ENCODE results near the gene KCNMB2. TPM values are rescaled to one million over a fixed set of nuclear protein-coding genes. Genes with fewer than 3 reads are reported as not detected.

The KCNMB2 gene
- total and polyA plus RNA-seq, 2 donors (not counting 1 experiment from before 2014, with no cell fraction given): 0.17 TPM; not detected in 1

DNA sequence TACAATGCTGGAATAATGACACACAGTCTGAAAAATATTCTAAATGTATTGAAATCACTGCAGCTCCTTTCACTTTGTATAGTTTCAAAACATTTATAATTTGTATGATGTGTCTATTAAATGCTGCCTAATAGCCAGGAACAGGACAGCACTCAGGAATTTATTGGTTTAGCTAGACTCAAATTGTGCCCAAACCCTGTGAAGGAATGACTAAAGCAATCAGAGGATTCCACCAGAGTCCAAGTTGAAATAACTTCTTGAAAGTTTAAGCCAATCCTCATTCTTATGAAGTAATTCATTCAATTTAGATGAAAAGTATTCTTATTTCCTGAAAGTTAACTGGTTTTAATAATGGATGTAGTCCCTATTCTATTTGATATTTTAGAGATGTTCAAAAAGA is 268.4 kb downstream of the KCNMB2 start:
- H3K79me2 ChIP-seq (ENCODE audit: control insufficient read depth, insufficient read depth, low read length): no peaks in the 10 kb centered on the region
- H2AFZ ChIP-seq (ENCODE audit: low read length): no peak overlapping the region
- no peak for DNase-seq (ENCODE audit: low read depth in 2 of 2)
- H3K36me3 ChIP-seq (ENCODE audit: control insufficient read depth, insufficient read depth, low read length): no peaks in the 10 kb centered on the region
- no peaks in the 10 kb centered on the region for H3K4me1 ChIP-seq (ENCODE audit: control insufficient read depth, extremely low read depth, insufficient read depth, low read length)
- no peaks in the 10 kb centered on the region for H4K20me1 ChIP-seq (ENCODE audit: control insufficient read depth, extremely low read depth, insufficient read depth, low read length)
- H3K9ac ChIP-seq (ENCODE audit: insufficient read depth, low read length): no peak overlapping the region
- no peak overlapping the region for H3K27ac ChIP-seq (ENCODE audit: insufficient read depth, low read length)
- H3K27me3 ChIP-seq (ENCODE audit: control insufficient read depth, insufficient read depth, low read length): no peaks in the 10 kb centered on the region
- H3K4me3 ChIP-seq (replicated peaks in 1 of 4; ENCODE audit: control extremely low read depth in 1 of 4, insufficient read depth in 1 of 4, low read depth in 3 of 4, low read length in 4 of 4): no peak overlapping the region
- H3K9me3 ChIP-seq (ENCODE audit: control insufficient read depth, insufficient read depth, low read depth, low read length): no peaks in the 10 kb centered on the region
- TF ChIP-seq EZH2 (IDR thresholded peaks at IDR 0.05; ENCODE audit: low read length, missing control alignments): no peak
- no peak for TF ChIP-seq CTCF (conservative IDR thresholded peaks at IDR 0.05 in 1 of 2, IDR thresholded peaks at IDR 0.05 in 1 of 2; ENCODE audit: low read depth in 1 of 2, low read length in 2 of 2)
- H3K4me2 ChIP-seq (ENCODE audit: extremely low read depth, insufficient read depth, low read length): no peak overlapping the region

DNA sequence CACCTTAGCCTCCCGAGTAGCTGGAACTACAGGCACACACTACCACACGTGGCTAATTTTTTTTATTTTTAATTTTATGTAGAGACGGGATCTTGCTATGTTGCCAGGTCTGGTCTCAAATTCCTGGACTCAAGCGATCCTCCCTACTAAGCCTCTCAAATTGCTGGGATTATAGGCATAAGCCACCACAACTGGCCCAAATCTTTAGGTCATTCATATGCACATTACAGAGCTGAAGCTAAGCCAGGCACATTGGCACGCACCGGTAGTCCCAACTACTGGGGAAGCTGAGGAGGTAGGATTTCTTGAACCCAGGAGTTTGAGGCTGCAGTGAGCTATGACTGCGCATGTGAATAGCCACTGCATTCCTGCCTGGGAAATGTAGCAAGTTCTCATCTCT is 269.5 kb downstream of the KCNMB2 start:
- H3K9me3 ChIP-seq (ENCODE audit: control insufficient read depth, insufficient read depth, low read depth, low read length): no peaks in the 10 kb centered on the region
- no peak overlapping the region for H3K4me3 ChIP-seq (replicated peaks in 1 of 4; ENCODE audit: control extremely low read depth in 1 of 4, insufficient read depth in 1 of 4, low read depth in 3 of 4, low read length in 4 of 4)
- H2AFZ ChIP-seq (ENCODE audit: low read length): no peak overlapping the region
- H3K9ac ChIP-seq (ENCODE audit: insufficient read depth, low read length): no peak overlapping the region
- no peak for TF ChIP-seq CTCF (conservative IDR thresholded peaks at IDR 0.05 in 1 of 2, IDR thresholded peaks at IDR 0.05 in 1 of 2; ENCODE audit: low read depth in 1 of 2, low read length in 2 of 2)
- TF ChIP-seq EZH2 (IDR thresholded peaks at IDR 0.05; ENCODE audit: low read length, missing control alignments): no peak
- no peak overlapping the region for H3K27ac ChIP-seq (ENCODE audit: insufficient read depth, low read length)
- no peaks in the 10 kb centered on the region for H3K4me1 ChIP-seq (ENCODE audit: control insufficient read depth, extremely low read depth, insufficient read depth, low read length)
- no peak overlapping the region for H3K4me2 ChIP-seq (ENCODE audit: extremely low read depth, insufficient read depth, low read length)
- H3K79me2 ChIP-seq (ENCODE audit: control insufficient read depth, insufficient read depth, low read length): no peaks in the 10 kb centered on the region
- no peaks in the 10 kb centered on the region for H4K20me1 ChIP-seq (ENCODE audit: control insufficient read depth, extremely low read depth, insufficient read depth, low read length)
- DNase-seq (ENCODE audit: low read depth in 2 of 2): no peak
- no peaks in the 10 kb centered on the region for H3K36me3 ChIP-seq (ENCODE audit: control insufficient read depth, insufficient read depth, low read length)
- no peaks in the 10 kb centered on the region for H3K27me3 ChIP-seq (ENCODE audit: control insufficient read depth, insufficient read depth, low read length)

DNA sequence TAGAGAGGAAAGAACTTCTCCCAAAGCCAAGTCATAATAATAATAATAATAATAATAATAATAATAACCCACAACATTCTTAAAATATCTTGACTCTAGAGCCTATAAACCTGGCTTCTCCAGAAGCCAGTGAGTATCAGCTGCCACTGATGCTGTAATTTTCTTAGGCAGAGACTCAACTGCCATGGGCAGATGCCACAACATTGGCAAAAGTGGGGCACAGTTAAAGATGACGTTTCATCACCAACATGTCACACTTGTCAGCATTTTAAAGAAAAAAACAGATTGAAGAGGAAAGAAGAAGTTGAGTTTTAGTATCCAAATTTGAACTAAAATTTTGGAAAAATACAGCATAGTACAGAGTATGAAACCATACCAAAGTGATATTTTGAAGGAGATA is 270.4 kb downstream of the KCNMB2 start:
- DNase-seq (ENCODE audit: low read depth in 2 of 2): no peak
- H3K4me1 ChIP-seq (ENCODE audit: control insufficient read depth, extremely low read depth, insufficient read depth, low read length): no peaks in the 10 kb centered on the region
- no peaks in the 10 kb centered on the region for H3K79me2 ChIP-seq (ENCODE audit: control insufficient read depth, insufficient read depth, low read length)
- TF ChIP-seq CTCF (conservative IDR thresholded peaks at IDR 0.05 in 1 of 2, IDR thresholded peaks at IDR 0.05 in 1 of 2; ENCODE audit: low read depth in 1 of 2, low read length in 2 of 2): no peak
- TF ChIP-seq EZH2 (IDR thresholded peaks at IDR 0.05; ENCODE audit: low read length, missing control alignments): no peak
- no peak overlapping the region for H3K27ac ChIP-seq (ENCODE audit: insufficient read depth, low read length)
- H3K9me3 ChIP-seq (ENCODE audit: control insufficient read depth, insufficient read depth, low read depth, low read length): no peaks in the 10 kb centered on the region
- no peak overlapping the region for H2AFZ ChIP-seq (ENCODE audit: low read length)
- no peaks in the 10 kb centered on the region for H4K20me1 ChIP-seq (ENCODE audit: control insufficient read depth, extremely low read depth, insufficient read depth, low read length)
- no peak overlapping the region for H3K4me2 ChIP-seq (ENCODE audit: extremely low read depth, insufficient read depth, low read length)
- H3K9ac ChIP-seq (ENCODE audit: insufficient read depth, low read length): no peak overlapping the region
- no peaks in the 10 kb centered on the region for H3K27me3 ChIP-seq (ENCODE audit: control insufficient read depth, insufficient read depth, low read length)
- no peak overlapping the region for H3K4me3 ChIP-seq (replicated peaks in 1 of 4; ENCODE audit: control extremely low read depth in 1 of 4, insufficient read depth in 1 of 4, low read depth in 3 of 4, low read length in 4 of 4)
- H3K36me3 ChIP-seq (ENCODE audit: control insufficient read depth, insufficient read depth, low read length): no peaks in the 10 kb centered on the region

Data from fibroblast of lung (primary cell).